GM04504 (cell line): Measurements from ENCODE around the gene TRMT44.
A peak's percentile ranks its signal among the peaks of the same experiment; 100 is the strongest.

Source experiments
- DNase-seq: peaks from one replicate; pipeline ENCODE4 v3.0.0-alpha.2; 2012; ENCODE audit warnings: low read depth

Gene TRMT44

GRCh38 chr4:8437281-8437680, 3.3 kb upstream of the TRMT44 start:
- no peak for DNase-seq

DNA sequence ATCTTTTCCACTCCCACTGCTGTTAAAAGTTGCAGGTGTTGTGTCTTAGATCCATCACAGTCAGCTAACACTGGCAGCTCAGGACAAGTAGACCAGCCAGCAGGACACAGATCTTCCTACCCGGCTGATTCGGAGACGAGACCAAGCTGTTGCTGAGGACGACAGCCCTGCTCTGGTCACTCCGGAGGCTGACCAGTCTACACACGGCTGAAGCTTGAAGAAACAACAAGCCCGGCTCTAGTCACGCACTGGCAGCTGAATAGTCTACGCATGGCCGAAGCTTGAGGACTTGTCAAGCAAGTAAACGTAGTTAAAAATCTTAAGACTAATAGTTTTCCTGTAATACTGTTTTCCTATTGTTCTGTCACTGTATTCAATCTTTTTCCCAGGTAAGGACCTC, 1.8 kb upstream of the TRMT44 start:
- no peak for DNase-seq

DNA sequence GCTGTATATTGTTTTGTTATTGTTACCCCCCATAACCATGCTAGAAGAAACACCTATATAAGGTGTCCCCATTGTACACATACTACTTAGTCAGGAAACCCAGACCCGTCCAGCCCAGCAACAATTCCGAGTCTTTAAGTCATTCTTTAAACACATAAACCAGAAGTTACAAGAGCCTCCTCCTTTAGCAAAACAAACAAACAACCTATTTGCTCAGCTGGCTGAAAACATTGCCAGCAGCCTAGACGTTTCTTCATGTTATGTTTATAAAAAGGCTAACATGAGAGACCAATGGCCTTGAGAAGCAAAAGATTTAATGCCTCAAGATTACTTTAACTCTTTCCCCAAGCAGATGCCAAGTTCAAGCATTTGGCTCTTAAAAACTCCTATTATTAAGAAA, 1.4 kb upstream of the TRMT44 start:
- DNase-seq = no peak

- DNase-seq = peak; percentile 33
Measured at GRCh38 chr4:8439914-8440491, 574 bp upstream of the TRMT44 start.

DNA sequence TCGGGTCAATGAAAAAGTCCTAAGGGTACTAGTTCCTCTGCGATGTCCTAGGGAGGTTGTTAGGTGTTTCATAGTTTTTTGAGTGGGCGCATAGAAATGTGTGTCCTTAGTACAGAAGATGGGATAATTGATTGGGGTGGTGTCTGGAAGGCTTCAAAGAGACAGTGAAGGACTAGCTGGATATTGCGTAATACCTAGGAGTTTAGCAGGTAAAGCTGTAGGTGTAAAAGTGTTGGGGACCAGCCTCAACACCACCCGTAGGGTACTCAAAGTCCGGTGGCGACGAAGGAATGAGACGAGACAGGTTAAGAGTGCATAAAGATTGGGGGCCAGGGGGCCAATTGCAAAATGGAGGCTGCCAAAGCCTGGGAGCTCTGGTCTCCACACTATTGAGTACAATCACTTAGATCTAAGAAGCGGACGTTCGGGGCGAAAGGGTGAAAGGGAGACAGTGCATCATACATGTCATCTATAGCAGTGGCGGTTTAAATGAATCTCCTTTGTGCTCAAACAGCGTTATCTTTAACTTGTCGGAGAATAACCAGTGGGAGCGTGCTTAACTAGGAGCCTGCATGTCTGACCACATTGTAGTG, 1.0 kb downstream of the TRMT44 start:
- no peak for DNase-seq

- no peak for DNase-seq
Measured at GRCh38 chr4:8442596-8443358, 2.2 kb downstream of the TRMT44 start.

DNA sequence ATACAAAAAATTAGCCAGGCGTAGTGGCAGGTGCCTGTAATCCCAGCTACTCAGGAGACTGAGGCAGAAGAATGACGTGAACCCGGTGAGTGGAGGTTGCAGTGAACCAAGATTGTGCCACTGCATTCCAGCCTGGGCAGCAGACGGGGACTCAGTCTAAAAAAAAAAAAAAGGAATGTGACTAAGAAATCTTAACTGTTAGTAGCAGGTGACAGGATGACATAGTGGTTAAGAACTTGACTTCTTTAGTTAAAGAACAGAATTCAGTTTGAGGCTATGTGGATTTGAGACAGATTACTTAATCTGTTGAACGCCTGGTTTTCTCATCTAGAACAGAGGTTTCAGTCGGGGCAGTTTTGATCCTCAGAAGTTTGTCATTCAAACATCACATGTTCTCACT, 3.2 kb downstream of the TRMT44 start:
- DNase-seq = no peak

DNA sequence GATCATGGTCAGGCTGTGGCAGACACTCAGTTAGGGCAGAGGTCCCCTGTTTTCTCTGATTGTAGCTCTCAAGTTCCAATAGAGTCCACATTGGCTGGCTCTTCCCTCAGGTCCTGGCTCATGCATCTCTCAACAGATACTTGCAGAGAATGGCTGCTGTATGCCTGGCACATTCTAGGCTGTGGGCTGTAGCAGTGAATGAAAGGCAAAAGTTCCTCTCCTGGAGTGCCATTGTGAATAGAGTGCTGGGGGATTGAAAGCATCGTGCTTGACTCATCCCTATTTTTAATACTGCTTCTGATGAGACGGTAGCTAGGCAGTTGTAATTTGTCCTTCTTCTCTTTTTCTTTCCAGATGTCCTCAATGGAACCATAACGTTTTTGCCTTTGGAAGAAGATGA, 5.5 kb downstream of the TRMT44 start:
- no peak for DNase-seq

DNA sequence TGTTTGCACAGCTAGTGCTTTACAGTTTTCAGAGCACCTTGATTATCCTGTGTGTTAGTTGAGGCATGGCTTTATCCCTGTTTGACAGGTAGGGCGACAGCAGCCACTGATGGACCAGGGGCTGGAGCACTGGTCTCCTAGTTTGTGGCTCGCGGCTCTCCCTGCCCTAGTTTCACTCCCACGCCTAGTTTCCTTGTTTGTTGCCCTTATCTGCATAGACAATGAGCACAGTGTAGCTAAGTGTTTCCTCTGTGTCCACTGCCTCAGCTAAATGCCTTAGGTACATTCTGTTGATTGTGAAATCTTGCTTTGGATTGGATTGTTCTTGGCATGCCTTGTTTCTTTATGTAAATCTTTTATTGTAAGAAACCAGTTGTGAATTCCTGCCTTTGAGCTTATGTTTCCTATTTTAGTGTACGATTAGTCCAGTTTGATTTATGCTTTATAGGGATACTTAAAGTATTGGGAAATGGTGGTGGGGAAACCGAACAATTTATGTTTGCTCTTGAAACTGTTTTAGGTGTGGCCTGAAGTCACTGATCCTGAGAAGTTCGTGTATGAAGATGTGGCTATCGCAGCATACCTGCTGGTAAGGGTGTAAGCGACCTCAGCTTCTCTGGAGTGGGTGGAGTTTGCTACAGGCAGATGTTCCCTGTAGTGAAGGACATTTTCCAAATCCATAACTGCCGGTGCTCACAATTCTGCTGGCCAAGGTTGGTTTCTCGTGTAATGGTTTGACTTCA, 11.0 kb downstream of the TRMT44 start:
- no peak for DNase-seq

- no peak for DNase-seq
Measured at GRCh38 chr4:8453957-8454356, 13.4 kb downstream of the TRMT44 start.

- no peak for DNase-seq
Measured at GRCh38 chr4:8457646-8458252, 17.2 kb downstream of the TRMT44 start.

DNA sequence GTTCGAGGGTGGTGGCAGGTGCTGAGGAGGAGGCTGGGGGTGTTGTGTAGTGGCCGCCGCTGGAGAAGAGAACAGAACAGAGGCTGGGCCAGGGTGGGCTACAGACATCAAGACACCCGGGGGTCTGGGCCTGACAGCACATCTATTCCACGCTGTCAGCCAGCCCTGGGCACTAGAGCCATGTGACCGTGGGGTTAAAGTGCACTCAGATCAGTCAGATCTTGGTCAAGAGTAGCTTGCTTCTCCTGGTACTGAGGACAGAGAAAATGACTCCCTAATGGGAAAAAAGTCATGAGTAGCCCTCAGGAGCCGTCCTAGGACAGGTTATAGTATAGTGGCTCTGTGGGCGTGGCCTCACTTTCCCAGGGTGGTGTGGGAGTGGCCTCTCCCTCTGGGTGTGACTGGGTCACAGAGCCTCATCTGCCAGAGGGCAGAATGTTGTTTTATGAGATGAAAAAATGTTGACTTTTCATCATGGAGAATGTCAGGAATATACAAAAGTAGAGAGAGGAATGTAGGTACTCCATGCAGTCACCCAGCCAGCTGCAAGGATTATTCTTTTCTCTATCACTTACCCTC, 19.4 kb downstream of the TRMT44 start:
- DNase-seq = no peak

DNA sequence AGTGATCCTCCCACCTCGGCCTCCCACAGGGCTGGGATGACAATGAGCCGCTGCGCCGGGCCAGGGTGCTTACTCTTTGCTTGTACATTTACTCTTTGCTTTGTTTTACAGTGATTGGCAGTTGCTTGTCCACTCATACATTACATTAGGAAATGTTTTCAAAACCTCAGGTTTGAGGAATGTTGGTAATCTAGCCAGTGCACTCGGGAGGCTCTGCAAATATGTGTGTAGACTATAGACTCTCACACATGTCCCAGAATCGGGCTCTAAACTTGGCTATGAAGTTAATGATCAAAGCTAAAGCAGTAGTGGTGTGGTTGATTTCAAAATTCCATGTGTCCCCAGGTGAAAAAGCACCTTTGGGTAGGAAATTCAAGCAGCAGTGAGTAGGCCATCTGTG, 20.5 kb downstream of the TRMT44 start:
- DNase-seq = no peak

DNA sequence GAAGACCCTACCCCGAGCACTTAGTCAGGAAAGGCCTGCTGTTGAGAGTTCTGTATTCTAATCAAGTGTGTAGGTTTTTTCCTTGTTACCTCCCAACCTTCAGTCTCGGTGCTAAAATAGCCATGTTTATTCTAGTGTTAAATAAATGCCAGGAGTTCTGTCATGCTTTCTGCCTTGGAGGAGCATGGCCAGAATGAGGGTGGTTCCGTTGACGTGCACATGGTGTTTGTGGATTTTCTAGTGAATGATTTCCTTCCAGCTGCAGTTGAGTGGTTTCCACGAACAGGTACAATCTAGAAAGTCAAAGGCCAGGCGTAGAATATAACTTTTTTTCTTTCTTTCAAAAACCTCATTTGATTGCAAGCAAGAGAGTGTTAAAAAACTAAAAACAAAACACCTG, 21.0 kb downstream of the TRMT44 start:
- DNase-seq = no peak

- no peak for DNase-seq
Measured at GRCh38 chr4:8463811-8464210, 23.2 kb downstream of the TRMT44 start.

DNA sequence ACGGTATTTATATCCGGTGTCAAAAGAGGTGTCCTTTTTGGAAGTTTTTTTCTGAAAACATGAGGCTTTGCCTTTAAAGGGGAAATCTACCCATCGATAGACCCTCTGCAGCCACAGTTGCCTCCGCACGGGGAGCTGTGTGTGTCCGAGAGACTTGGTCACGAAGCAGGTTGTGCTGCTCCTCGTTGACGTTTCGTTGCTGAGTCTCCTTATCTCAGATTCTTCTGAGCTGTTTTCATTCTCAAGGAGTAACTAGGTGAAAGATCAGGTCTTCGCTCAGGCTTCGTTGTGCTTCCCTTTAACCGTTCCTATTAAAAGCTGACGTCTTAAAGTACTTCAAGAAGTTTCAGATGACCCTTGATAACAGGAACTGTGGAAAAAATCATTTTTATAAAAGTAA, 23.8 kb downstream of the TRMT44 start:
- DNase-seq = no peak

- no peak for DNase-seq
Measured at GRCh38 chr4:8465615-8466611, 25.3 kb downstream of the TRMT44 start.

- no peak for DNase-seq
Measured at GRCh38 chr4:8467016-8467415, 26.4 kb downstream of the TRMT44 start.

GRCh38 chr4:8468746-8469535, 28.4 kb downstream of the TRMT44 start:
- peak; percentile 23 for DNase-seq

DNA sequence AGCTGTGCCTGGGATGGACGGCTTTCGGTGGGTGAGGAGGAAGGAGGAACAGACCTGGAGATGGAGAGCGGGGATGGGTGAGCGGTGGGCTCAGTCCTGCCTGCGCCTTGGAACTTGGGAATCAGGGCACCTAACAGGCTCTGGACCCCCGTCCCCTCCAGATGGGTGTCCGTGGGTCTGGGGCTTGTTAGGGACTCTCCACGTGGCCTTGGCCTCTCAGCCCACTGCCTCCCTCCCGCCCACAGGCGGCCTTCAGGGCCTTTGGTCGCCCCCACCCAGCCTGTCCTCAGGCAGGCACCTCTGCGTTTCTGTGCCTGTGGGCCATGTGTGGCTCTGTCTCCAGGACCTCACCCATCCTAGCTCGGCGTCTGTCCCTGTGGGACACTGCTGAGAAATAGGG, 29.0 kb downstream of the TRMT44 start:
- DNase-seq = no peak
